EH (cell line): ENCODE data around the gene IGF1R.

Source experiments
- DNase-seq: peaks from one replicate; pipeline ENCODE4 v3.0.0-alpha.2; 2015; ENCODE audit warnings: low read depth

IGF1R gene

GRCh38 chr15:98917417-98917816 is 269.1 kb downstream of the IGF1R start:
- no peak for DNase-seq

- no peak for DNase-seq
These were observed 271.9 kb downstream of the IGF1R start for GRCh38 chr15:98920091-98920880.

DNA sequence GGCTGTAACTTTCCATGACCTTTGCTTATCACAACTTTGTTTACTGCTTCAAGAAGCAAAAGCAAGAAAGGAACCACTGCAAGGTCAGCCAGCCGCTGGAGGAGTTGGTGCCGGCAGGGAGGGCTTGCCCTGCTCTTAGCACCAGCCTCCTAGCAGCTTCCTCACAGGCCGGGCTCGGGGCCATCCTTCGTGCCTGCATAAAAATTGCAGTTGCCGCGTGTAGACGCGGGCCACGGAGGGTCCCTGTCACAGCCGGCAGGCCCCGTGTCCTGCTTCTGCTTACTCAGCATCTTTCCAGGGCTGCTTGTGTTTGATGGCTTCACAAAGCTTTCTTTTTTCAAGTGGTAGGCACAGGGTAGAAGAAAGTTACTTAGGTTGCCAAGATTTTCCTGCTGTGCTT is 274.8 kb downstream of the IGF1R start:
- no peak for DNase-seq

DNA sequence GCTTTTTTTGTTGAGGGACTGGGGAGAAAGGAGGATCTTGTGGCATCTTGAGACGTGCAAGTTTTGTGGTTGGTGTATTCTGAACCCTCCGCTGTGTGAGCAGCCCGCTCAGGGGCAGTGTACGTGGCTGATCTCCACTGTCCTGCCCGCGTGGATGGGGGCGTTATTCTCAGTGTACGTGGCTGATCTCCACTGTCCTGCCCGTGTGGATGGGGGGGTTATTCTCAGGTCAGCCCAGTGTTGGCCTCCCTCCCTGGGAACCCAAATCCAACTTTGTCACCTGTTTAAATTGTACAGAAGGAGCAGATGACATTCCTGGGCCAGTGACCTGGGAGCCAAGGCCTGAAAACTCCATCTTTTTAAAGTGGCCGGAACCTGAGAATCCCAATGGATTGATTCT is 275.2 kb downstream of the IGF1R start:
- DNase-seq, result no peak

DNA sequence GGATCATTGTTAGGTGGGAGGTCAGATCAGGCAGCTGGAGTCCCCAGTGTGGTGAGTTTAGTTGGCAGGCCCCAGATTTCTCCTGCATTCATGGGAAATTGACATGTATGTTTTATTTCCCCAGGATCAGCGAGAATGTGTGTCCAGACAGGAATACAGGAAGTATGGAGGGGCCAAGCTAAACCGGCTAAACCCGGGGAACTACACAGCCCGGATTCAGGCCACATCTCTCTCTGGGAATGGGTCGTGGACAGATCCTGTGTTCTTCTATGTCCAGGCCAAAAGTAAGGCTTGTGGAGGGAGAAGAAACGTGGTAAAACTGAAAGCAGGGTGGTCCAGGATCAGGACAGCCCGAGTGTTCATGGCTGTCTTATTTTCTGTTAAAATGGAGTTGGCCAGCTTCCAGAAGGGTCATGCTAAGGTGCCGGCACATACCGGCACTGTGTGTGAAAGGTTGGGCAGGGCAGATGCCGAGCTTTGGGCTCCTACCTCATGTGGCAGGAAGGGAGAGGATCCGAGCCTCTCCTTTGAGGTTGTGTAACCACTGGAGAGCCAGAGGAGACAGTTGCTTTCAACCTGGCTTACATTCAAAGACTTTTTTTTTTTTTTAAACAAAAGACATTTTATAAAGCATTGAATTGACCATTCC is 276.2 kb downstream of the IGF1R start:
- no peak for DNase-seq

DNA sequence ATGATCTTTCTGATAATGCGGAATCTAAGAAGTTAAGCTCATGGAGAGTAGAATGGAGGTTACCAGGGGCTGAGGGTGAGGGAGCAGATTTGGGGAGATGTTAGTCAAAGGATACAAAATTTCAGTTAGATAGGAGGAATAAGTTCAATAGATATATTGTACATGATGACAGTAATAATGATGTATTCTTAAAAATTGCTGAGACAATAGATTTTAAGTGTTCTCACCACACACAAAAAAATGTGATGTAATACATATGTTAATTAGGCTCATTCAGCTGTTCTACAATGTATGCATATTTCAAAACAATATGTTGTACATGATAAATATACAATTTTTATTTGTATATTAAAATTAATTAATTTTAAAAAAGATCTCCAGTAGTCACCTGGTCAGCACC is 277.9 kb downstream of the IGF1R start:
- DNase-seq, result no peak

DNA sequence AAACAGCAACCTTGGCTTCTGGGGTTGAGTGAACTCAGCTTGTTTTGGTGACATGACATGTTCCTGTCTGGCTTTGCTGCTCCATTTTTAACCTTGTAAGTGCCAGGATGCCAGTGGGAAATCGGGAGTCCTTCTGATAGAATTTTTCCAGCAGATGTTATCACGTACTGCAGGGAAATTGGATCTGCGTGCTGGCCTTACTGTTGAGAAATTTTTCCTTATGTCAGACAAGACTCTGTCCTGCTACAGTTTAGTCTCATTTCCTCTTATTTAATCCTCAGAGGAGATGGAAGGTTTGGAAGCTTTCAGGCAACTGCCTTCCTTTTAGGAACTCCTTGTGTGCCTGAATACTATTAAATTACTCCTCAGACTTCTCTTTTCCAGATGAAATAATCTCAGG is 278.7 kb downstream of the IGF1R start:
- DNase-seq, result peak; percentile 30

DNA sequence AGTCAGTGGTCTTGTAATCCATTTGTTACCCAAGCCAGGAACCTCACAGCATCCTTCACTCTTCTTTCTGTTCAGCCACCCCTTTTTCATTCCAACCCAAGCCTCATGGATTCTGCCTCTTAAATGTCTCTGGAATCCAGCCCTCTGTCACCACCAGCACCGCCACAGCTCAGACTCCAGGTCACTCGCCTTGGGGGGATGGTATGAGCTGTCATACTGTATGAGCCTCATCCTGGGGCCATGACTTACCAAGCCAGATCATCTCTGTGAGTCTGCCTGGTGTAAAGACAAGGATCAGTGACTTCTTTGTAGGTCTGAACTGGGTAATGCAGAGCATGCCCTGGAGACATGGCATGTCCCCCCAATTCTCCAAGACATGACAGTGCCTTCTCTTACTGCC is 279.7 kb downstream of the IGF1R start:
- DNase-seq, result no peak

DNA sequence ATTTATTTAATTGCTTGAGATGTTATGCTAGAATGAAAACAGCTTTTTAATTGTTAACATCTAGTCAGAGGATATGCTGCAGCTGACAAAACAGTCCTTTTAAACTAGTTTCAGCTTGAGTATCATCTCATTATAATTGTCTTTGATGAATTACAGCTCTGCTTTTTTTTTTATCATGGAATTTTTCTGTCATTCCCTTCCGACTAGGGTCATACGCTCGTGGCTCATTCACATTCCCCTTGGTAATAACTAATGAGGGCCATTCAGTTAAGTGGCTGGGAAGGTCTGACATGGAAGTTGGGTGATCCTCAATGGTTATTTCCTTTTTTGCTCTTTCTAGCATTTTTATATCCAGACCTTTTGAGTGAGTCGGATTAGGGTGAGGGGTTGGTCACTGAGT is 282.2 kb downstream of the IGF1R start:
- no peak for DNase-seq

DNA sequence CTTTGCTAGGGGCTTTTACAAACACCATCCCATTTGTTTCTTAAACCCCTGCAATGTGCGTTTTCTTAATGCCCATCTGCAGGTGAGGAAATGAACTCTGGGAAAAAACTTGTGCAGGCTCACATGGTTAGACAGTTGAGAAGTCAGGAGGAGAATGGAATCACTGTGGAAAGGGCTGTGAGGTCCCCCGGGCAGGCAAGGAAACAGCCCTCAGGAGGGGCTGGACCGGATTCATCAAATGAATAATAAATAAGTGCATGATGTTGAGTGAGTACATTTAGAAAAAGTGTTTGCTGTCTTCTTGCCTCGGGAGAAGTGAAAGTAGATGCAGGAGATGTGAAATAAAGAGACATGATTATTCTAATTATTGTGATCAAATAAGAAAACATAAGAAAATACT is 282.7 kb downstream of the IGF1R start:
- DNase-seq, result no peak

DNA sequence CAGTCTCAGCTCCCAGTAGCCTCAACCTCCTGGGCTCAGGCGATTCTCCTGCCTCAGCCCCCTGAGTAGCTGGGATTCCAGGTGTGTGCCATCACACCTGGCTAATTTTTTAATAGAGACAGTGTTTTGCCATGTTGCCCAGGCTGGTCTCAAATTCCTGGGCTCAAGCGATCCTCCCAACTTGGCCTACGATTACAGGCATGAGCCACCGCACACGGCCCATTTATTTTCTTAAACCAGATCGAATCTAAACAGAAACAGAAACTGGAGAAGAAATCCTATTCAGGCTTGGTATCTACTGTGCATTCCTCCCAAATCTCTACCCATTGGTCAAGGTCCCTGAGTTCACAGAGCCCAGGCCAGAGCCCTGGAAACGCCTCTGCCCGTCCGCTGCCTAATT is 285.1 kb downstream of the IGF1R start:
- DNase-seq, result no peak

GRCh38 chr15:98935736-98936135 is 287.4 kb downstream of the IGF1R start:
- DNase-seq, result no peak

DNA sequence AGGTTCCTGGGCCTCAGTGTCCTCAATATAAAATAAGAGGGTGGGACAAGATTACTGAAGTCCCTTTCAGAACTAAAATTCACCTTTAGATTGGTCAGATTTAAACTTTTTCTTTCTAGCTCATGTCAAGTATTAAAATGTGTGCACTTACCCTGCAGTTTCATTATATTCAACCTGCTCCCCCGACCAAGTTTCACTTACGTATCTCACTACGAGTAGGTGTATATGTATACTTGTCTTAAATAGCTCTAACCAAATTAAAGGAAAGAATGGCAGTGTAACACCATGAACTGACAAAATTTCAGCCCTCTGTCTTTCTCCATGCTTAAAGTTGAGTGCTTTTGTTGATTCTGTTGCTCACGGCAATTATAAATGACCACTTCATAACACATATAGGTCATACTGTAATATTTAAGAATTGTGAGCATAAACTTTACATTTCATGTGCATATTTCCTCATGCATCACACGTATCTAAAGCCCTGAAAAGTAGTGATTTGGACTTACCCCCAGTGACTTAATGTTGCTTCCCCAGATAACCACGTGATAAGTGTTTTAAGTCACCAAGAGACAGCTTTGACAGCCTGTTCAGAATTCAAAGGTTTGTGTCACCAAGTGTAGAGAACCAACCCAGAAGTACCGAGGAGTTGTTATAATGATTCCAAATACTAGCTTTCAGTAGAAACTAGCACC is 289.2 kb downstream of the IGF1R start:
- no peak for DNase-seq

GRCh38 chr15:98938105-98938417 is 289.7 kb downstream of the IGF1R start:
- no peak for DNase-seq

DNA sequence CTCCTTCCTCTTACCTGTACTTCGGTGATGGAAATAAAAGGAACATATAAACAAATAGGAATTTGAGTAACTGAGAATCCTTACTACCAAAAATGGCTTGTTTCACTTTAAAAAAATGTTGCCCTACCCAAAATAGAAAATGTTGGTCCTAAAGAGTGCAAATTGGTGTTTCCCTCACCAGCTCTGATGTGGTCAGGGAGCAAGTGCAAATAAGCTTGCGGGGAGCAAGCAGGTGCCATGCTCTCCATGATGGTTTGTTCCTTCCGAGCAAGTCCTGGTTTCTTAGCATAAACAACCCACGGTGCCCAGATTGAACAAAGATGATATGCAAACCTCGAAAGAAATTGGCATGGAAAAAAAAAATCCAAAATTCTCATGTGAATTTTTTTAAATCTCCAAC is 290.5 kb downstream of the IGF1R start:
- DNase-seq, result no peak

DNA sequence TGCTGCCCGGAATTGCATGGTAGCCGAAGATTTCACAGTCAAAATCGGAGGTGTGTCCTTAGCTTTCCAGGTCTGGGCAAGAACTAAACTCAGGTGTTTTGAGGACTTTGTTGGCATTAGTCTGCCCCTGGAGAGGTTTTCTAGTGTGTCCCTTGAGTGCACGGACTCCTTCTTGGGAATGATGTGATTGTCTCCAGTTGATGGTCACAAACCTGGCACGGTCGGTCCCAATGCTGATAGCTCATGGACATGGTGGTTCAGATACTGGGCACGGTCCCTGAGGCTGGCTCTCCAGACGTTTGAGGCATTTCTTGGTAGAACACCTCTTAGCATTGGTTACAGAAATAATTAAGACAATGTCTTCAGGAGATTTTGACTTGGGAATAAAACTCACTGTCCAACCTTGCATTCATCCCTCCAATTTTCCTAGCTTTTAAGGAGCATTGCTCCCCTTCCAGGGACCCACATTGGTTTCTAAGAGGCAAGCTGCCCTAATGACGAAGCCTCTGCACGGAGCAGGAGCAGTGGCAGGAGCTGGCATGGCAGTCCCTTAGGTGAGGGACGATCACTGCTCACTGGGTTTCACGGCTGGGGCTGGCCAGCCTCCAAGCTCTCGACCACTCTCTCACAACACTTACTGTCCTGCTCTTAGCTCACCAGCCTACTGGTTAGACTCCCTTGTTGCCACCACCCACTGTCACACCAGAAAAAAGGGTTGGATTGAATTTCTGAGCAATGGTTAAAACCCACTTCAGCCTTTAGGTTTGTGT is 291.2 kb downstream of the IGF1R start:
- no peak for DNase-seq

DNA sequence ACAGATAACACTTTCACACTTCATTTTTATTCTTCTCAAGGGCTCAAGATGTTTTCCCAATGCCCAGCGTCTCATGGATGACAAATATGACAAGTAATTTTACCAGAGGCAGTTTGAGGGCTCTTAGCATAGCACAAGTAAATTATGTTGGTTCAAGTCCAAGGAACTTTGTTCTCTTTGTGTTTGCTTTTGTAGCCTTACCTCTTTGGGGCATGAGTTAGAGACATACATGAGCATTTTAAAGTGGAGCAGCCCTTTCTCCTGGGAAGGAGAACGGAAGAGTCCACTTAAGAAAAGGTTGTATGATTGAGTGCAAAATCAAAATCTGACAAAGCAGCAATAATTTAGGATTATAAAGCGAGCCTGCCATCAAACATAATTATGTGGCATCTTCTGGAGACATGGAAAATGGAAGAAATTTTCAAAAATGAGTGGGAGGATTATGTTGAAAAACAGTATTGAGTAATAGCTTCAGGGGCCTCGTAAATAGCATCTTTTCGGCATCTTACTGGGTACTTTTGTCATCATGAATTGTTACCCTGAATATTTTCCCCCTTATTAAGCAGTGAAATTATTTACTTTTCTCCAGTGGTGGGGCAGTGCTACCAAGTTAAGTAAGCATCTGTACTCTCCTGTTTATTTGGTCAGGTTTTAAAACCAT is 293.4 kb downstream of the IGF1R start:
- peak; percentile 45 for DNase-seq

DNA sequence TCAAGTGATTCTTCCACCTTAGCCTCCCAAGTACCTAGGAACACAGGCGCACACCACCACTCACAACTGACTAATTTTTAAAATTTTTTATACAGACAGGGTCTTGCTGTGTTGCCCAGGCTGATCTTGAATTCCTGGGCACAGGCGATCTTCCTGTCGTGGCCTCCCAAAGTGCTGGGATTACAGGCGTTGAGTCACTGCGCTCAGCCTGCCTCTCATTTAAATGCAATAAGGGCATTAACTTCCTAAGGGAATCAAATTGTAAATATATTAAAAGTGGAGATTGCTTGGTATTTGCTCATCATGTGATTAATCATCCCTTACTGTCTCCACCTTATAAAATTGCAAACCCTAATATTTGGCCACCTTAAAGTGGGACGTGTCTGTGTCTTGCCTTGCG is 294.1 kb downstream of the IGF1R start:
- peak; percentile 58 for DNase-seq

DNA sequence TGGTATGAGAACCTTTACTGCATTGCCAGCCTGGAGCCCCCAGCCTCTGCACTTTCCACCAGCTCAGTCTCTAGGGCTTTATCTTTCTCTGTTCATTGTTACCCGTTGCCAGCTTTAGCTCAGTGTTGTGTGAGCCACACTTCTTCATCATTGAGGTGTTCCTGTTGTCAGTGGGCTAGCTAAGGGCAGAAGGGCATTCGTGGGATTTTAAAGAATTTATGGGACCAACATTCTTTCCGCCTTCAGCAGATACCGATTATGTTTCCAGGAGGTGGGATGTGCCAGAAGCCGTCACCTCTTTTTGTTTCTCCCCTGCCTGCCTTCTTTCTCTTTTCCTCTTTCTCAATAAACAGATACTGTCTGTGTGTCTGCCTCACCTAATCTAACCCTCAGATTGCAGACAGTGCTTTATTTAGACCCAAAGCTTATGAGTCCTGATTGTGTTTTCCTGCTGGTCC is 294.7 kb downstream of the IGF1R start:
- DNase-seq, result peak; percentile 62

- peak; percentile 44 for DNase-seq
These were observed 295.3 kb downstream of the IGF1R start for GRCh38 chr15:98943601-98944151.
